ENCODE measurements around the gene TPCN1.

The TPCN1 gene

GRCh38 chr12:113226696-113227568 is 5.7 kb downstream of the TPCN1 start:
- no peak for DNase-seq

- no peak for DNase-seq
These were observed 6.6 kb downstream of the TPCN1 start for GRCh38 chr12:113227686-113228391.

GRCh38 chr12:113228394-113229028 is 7.2 kb downstream of the TPCN1 start:
- DNase-seq: no peak

GRCh38 chr12:113230315-113231234 is 9.3 kb downstream of the TPCN1 start:
- no peak for DNase-seq

GRCh38 chr12:113231235-113232088 is 10.2 kb downstream of the TPCN1 start:
- DNase-seq: no peak

- peak in 1 of 2 experiments; percentile 55 for DNase-seq
These were observed 11.0 kb downstream of the TPCN1 start for GRCh38 chr12:113232089-113232839.

GRCh38 chr12:113232840-113233585 is 11.7 kb downstream of the TPCN1 start:
- peak; percentile 93 for DNase-seq

- no peak for DNase-seq
These were observed 12.7 kb downstream of the TPCN1 start for GRCh38 chr12:113233967-113234366.

- no peak for DNase-seq
These were observed 13.2 kb downstream of the TPCN1 start for GRCh38 chr12:113234483-113234882.

GRCh38 chr12:113235976-113236375 is 14.7 kb downstream of the TPCN1 start:
- DNase-seq: no peak

GRCh38 chr12:113236539-113237399 is 15.5 kb downstream of the TPCN1 start:
- no peak for DNase-seq

GRCh38 chr12:113237748-113238147 is 16.5 kb downstream of the TPCN1 start:
- DNase-seq: no peak

GRCh38 chr12:113238309-113238708 is 17.0 kb downstream of the TPCN1 start:
- no peak for DNase-seq

GRCh38 chr12:113239288-113239771 is 18.1 kb downstream of the TPCN1 start:
- no peak for DNase-seq

GRCh38 chr12:113239811-113240331 is 18.6 kb downstream of the TPCN1 start:
- DNase-seq: no peak

GRCh38 chr12:113240395-113240794 is 19.1 kb downstream of the TPCN1 start:
- no peak for DNase-seq

- DNase-seq: peak; percentile 80 to 92
These were observed 20.1 kb downstream of the TPCN1 start for GRCh38 chr12:113241191-113242025.

GRCh38 chr12:113242026-113242418 is 20.8 kb downstream of the TPCN1 start:
- peak in 1 of 2 experiments; percentile 82 for DNase-seq

Measured in NCI-H524 (cell line).